Thyroid gland (tissue), 4 donors: ENCODE results near the gene KRTAP5-6.

ENCODE experiments used
- CTCF ChIP-seq, 6 experiments: fragments of 200-600 bp in 3 of 6; fragments of 450-650 bp in 3 of 6; sonication (generic) in 3 of 6; IDR thresholded peaks; one replicate each; pipeline ENCODE4 v1.5.1; 2016 to 2019; ENCODE audit warnings: antibody characterized with exemption in 6 of 6, mild to moderate bottlenecking in 2 of 6, inconsistent platforms in 1 of 6, moderate library complexity in 1 of 6
- POLR2A ChIP-seq, 2 donors: fragments of 450-650 bp; IDR thresholded peaks; one replicate each; pipeline ENCODE4 v1.6.1; 2017; ENCODE audit warnings: antibody characterized with exemption in 2 of 2, mild to moderate bottlenecking in 2 of 2, moderate library complexity in 1 of 2

- no peak for TF ChIP-seq POLR2A (IDR thresholded peaks at IDR 0.05)
- TF ChIP-seq CTCF (IDR thresholded peaks at IDR 0.05), result no peak
Observed at GRCh38 chr11:1667121-1667850, 29.7 kb upstream of the KRTAP5-6 start.
